Fibroblast of mammary gland (primary cell): Measurements from ENCODE around the gene POLN.
A peak's percentile ranks its signal among the peaks of the same experiment; 100 is the strongest.

Source experiments
- DNase-seq: peaks from one replicate; pipeline ENCODE4 v3.0.0-alpha.2; 2010; ENCODE audit warnings: low read depth
- H3K4me3 ChIP-seq: 2 replicates; pipeline ENCODE4 v1.5.1; 2011; ENCODE audit warnings: low read depth, mild to moderate bottlenecking, low read length, moderate library complexity; ENCODE audit not compliant: control insufficient read depth
- CTCF ChIP-seq: conservative IDR thresholded peaks from 2 replicates; pipeline ENCODE4 v1.5.1; 2011; ENCODE audit warnings: low read depth, low read length, inconsistent platforms; ENCODE audit not compliant: control insufficient read depth, insufficient read depth

Gene POLN

GRCh38 chr4:2043396-2044118, 198.4 kb downstream of the POLN start:
- DNase-seq = no peak
- H3K4me3 ChIP-seq = no peak overlapping the region
- no peak for TF ChIP-seq CTCF

GRCh38 chr4:2042947-2043395, 198.9 kb downstream of the POLN start:
- DNase-seq = no peak
- peak overlapping the region; percentile 24 for H3K4me3 ChIP-seq
- no peak for TF ChIP-seq CTCF

- DNase-seq = no peak
- peak overlapping the region; percentile 62 for H3K4me3 ChIP-seq
- TF ChIP-seq CTCF = no peak
These were observed 199.5 kb downstream of the POLN start for GRCh38 chr4:2042204-2042946.

- no peak for TF ChIP-seq CTCF
These were observed 200.4 kb downstream of the POLN start for GRCh38 chr4:2041239-2042130.

GRCh38 chr4:2040391-2041238, 201.3 kb downstream of the POLN start:
- no peak for DNase-seq
- no peak for TF ChIP-seq CTCF
- H3K4me3 ChIP-seq = peak overlapping the region; percentile 62

More at GRCh38 chr4:2041239-2042130, 200.4 kb downstream of the POLN start:
- H3K4me3 ChIP-seq = peak overlapping the region; percentile 62
- DNase-seq = peak; percentile 72
